ENCODE data around the gene B4GALT2.

Gene B4GALT2

DNA sequence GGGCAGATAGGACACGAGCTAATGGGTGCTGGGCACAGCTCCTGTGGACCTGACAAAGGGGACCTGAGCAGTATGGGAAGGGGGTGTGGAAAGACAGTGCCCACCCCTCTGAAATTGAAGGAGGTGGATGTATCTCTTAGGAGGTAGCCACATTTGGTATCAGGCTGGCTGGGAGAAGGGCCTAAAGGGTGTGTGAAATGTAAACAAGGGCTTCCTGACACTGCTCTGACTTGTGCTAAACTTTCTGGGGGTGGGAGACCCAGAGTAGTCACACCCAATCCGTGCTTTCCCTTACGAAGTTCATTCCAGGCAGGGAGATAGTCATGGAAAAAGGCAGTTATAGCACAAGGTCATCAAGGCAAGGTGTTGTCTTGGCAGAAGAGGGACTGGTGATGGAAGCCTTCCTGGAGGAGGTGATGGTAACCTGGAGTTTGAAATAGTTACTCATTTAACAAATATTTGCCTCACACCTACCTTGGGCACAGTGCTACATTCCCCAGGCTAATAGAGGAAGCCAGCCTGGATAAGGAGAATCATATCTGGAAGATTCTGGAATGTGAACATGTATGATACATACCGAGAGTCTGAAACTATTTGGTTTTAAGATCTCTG lies 7.1 kb downstream of the B4GALT2 start:
- FAIRE-seq = no peak

- no peak for FAIRE-seq
Observed at GRCh38 chr1:43986712-43987111, 7.7 kb downstream of the B4GALT2 start.

GRCh38 chr1:43987159-43987902 lies 8.3 kb downstream of the B4GALT2 start:
- FAIRE-seq = no peak

DNA sequence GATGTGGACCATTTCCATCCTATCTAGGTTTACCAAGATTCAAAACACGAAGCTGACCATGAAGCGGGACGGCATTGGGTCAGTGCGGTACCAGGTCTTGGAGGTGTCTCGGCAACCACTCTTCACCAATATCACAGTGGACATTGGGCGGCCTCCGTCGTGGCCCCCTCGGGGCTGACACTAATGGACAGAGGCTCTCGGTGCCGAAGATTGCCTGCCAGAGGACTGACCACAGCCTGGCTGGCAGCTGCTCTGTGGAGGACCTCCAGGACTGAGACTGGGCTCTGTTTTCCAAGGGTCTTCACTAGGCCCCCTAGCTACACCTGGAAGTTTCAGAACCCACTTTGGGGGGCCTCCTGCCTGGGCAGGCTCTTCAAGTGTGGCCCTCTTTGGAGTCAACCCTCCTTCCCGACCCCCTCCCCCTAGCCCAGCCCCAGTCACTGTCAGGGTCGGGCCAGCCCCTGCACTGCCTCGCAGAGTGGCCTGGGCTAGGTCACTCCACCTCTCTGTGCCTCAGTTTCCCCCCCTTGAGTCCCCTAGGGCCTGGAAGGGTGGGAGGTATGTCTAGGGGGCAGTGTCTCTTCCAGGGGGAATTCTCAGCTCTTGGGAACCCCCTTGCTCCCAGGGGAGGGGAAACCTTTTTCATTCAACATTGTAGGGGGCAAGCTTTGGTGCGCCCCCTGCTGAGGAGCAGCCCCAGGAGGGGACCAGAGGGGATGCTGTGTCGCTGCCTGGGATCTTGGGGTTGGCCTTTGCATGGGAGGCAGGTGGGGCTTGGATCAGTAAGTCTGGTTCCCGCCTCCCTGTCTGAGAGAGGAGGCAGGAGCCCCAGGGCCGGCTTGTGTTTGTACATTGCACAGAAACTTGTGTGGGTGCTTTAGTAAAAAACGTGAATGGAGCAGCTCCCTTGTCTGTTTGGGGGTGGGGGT lies 11.5 kb downstream of the B4GALT2 start:
- no peak for FAIRE-seq

GRCh38 chr1:43991200-43991475 lies 12.1 kb downstream of the B4GALT2 start:
- no peak for FAIRE-seq

DNA sequence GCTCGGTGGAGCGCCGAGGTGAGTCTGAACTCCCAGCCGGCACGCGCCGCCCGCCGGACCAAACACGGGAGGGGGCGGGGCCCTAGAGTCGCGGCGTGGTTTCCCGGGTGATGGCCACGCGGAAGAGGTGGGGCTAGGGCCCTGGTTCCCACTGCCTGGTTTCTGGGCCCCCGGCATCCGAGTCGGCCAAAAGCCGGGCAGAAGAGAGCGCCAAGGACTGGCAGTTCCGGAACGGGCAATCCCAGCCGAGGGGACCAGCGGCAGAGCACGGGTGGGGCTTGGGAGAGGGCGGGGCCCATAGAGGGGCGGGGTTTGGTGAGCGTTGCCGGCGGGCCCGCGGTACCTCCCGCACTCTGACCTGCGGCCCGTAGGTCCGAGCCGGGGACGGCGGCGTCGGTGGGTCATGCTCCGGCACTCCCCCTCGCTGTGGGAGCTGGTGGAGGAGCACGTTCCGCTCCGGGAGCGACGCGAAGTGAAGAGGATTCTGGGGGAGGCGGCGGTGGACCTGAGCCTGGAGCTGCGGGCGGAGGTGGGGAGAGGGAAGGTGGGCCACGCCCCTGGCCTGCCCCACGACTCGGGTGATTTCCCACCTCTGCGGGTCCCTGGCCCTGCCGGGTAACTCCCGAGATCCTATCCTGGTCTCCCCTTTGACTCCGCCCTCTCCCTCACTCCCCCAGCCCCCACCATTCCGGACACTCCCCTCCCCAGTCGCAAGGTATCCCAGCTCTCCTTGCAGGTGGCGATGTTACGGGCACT lies 12.6 kb downstream of the B4GALT2 start, which contains the start of gene CCDC24:
Gene CCDC24, plus strand, starts transcription at position 124 of the 756 bp plus-strand sequence. Its CDS starts 280 bp downstream, at position 404.
- no peak for FAIRE-seq

DNA sequence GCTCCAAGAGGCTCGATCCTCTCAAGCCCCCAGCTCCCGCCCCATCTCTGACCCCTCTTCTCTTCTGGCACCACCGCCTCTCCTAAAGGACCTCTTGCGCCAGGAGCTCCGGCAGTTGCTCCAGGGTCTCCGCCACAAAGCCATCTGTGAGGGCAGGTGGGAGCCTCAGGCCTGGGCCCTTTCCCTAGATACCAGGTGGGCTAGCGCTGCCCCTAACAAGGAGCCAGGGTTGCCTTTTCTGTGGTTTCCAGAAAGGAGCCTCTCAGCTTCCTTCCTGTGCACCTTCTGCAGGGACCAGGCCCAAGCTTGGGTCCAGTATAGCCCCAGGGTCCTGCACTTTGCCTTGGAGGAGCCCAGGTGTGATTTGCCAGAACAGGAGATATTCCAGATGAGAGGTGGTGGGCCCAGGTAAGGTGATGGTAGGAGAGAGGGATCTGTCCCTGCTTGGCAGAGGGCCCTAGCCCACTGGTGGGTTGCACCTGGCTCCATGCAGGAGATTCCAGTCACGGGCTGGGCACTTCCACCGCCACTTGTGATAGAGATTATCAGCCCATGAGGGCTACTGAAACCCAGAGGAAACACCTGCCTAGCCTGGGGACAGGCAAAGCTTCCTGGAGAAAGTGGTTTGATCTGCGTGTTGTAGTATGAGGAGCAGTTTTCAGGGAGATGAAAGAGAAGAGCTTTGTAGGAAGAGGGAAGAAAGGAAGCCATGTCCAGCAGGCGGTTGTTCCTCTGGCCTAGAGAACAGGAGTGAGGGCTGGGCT lies 13.4 kb downstream of the B4GALT2 start:
- no peak for FAIRE-seq

GRCh38 chr1:43993206-43993914 lies 14.3 kb downstream of the B4GALT2 start:
- FAIRE-seq = no peak

- FAIRE-seq = no peak
Observed at GRCh38 chr1:43994071-43994470, 15.1 kb downstream of the B4GALT2 start.

- no peak for FAIRE-seq
Observed at GRCh38 chr1:43994794-43995790, 16.1 kb downstream of the B4GALT2 start.

DNA sequence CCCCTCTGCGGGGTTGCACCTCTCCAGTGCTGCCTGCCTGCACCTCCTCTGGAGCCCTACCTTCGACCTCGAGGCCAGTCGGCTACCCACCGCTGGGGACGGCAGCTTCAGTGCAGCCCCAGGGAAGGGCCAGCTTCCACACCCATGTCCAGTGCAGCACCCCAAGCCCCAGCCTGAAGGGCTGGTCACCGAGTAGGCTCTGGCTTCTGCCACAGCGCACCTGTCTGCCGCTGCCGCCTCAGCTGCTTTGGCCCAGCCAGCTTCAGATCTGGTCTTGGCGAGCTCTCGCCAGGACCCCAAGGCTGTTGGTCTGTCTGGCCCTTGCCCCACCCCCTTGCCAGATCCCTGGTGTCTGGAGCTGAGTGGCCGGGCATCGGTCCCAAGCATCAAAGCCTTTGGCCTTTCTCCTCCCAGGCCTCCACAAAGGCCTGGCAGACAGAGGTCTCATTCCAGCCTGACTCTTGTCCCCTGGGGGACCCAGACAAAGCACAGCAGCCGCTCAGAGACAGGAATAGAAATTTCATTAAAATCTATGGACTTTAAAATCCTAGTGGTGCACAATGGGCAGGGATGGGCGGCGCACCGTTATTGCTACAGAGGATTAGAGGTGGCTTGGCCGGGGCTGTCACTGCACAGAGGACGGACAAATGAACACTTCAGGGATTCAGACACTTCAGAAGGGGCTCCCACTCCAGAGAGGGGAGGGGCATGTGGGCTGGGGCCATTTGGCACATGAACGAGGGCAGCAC lies 17.1 kb downstream of the B4GALT2 start:
- no peak for FAIRE-seq

GRCh38 chr1:43996733-43997115 lies 17.7 kb downstream of the B4GALT2 start:
- FAIRE-seq = no peak

DNA sequence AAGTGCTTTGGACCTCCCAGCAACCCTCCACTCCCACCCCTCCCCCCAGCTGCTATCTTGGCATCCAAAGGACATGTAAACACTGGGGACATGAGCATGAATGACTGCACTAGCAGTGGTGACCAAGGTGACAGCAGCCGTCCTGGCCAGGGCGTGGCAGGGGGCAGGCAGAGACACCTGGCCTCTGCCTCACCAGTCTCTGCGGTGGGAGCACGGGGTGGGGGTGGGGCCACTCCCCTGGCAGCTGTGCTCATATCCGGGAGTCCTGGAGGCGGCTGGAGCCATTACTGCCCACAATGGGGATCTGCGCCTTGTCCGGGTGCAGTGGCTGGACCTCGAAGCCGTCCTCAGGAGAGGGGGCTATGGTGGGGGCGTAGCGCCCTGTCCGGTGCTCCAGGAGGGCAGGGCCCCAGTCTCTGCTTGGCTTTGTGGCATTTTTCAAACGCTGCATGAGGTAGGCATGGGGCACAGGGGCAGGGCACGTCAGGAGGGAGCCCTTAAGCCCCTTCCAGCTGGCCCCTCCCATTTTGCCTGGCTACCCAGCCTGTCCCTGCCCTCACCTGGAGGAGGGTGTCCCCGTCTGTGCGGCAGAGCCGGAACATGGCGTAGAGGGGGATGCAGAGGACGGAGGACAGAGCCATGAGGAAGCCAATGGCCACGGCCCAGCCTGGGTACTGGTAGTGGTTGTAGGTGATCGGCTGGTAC lies 18.4 kb downstream of the B4GALT2 start:
- FAIRE-seq = no peak

GRCh38 chr1:43998000-43998378 lies 19.0 kb downstream of the B4GALT2 start:
- no peak for FAIRE-seq

DNA sequence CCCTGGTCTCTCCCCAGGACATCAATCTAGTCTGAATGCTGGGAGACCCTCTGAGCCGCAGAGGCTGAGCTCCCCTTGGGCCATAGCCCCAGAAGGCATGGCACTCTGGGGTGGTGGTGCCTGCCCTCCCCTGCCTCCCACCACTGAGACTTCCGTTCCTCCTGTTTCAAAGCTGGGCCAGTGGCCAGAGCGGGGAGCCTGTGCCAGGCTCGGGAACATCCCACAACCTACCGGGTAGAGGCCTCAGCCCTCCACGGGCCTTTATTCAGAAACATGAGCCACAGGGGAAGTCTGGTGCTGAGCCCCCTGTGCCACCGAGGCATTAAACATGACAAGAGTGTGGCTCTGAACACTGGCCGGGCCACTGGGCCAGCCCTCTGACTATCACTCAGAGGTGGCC lies 20.4 kb downstream of the B4GALT2 start:
- FAIRE-seq = no peak

DNA sequence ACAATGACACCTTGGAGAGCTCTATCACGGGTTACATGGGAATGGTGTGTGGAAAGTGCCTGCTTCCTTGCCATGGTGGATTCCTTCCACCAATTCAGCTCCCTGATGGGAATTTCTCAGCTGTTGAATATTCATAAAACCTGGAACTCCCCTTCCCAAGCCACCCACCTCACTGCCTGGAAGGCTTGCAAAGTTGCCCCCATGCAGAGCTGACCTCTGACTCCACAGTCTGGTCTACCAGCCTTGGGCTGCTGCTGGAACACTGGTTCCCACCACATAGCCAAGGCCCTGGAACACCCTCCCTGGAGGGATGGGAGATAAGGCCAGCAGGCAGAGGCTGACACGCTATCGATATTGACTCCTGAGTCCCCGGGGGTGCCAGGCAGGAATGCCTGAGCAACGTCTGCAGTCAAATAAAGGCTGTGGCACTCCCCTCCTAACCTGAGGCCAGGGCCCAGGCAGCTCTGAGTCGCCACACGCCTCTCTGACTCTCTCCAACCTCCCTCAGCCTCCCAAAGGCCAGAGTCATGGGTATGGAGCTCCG lies 21.2 kb downstream of the B4GALT2 start:
- no peak for FAIRE-seq

DNA sequence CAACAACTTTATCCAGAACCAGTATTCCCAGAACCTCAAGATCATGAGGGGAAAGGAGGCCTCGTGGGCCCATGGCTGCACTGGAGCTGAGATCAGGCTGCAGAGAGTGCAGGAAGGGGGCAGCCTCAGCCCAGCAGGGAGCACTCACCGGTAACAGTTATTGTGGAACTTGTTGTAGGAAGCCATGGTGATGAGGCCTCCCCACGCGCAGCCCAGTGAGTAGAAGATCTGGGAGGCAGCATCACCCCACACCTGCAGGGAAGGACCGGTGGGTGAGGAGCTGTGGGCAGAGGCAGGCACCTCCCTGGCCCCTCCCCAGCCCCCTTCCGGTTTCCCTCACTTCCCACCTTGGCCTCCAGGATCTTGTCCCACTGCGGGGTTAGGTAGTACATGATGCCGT lies 23.2 kb downstream of the B4GALT2 start:
- no peak for FAIRE-seq

DNA sequence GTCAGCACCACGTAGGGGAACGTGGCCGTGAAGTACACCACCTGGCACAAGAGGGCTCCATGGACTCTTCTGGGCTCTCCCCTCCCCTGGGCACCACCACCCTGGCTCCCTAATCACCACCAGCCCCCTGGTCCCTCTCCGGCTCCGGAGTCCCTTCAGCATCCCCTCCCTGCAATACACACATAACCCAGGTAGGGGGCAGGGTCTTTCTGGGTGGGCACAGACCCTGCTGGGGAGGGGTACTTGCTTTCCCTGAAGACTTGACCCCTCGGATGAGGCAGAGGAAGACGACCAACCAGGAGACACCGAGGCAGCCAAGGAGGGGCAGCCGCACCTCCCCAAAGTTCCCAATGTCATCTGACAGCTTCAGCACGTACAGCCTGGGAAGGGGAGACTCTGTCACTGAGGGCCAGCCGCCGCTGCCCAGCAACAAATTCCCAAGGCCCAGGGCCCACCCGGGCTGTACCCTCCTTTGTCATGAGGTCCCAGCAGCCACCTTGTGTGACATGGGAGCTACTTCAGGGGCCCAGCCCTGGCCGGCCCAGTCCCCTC lies 23.7 kb downstream of the B4GALT2 start:
- no peak for FAIRE-seq
